ENCODE measurements around the gene CCDC30.

DNA sequence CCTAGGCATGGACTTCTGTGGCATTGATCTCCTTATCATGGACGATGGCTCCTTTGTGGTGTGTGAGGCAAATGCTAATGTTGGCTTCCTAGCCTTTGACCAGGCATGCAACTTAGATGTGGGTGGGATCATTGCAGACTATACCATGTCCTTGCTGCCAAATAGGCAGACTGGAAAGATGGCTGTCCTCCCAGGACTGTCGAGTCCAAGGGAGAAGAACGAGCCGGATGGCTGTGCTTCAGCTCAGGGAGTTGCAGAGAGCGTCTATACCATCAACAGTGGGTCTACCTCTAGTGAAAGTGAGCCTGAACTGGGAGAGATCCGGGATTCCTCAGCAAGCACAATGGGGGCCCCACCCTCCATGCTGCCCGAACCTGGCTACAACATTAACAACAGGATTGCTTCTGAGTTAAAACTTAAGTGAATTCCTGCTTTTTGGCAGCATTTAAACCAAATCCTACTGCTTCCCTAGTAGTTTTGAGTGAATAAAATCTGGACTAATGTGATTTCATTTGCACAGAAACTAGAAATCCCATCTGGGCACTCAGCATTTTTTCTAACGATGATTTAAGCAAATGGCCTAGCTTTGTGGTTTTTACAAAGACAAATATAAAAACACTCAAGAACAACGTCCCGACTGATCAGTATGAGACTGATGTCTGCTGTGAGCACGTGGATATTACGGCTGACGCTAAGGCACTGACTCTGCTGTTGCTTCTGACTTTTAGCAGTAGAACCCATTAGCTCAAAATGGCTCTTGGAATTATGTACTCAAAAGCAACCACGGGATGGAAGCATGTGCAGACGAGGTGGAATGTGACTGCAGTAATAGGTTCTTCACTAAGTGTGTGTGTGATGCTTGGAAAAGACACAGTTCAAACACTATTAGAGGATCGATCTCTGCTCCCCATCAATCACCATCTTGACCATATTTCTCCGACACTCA lies 48.3 kb upstream of the CCDC30 start:
- no peak for TF ChIP-seq POLR2A (IDR thresholded peaks at IDR 0.05)
- no peak for TF ChIP-seq EP300 (IDR thresholded peaks at IDR 0.05)
- no peak for TF ChIP-seq POLR2AphosphoS5 (IDR thresholded peaks at IDR 0.05)
- TF ChIP-seq, protein P1, sequence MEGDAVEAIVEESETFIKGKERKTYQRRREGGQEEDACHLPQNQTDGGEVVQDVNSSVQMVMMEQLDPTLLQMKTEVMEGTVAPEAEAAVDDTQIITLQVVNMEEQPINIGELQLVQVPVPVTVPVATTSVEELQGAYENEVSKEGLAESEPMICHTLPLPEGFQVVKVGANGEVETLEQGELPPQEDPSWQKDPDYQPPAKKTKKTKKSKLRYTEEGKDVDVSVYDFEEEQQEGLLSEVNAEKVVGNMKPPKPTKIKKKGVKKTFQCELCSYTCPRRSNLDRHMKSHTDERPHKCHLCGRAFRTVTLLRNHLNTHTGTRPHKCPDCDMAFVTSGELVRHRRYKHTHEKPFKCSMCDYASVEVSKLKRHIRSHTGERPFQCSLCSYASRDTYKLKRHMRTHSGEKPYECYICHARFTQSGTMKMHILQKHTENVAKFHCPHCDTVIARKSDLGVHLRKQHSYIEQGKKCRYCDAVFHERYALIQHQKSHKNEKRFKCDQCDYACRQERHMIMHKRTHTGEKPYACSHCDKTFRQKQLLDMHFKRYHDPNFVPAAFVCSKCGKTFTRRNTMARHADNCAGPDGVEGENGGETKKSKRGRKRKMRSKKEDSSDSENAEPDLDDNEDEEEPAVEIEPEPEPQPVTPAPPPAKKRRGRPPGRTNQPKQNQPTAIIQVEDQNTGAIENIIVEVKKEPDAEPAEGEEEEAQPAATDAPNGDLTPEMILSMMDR (IDR thresholded peaks at IDR 0.05): no peak
